Endothelial cell of umbilical vein (primary cell): Measurements from ENCODE around the gene PPP2R5D. TPM values are rescaled to one million over a fixed set of nuclear protein-coding genes. Genes with fewer than 3 reads are reported as not detected.

Experiments used
- BruUV-seq: library from RNA; stranded (reverse); fragments of 400-500 nt; replicated peaks from 2 replicates; lab custom pipeline; 2021; lab: Mats Ljungman, UMichigan
- CTCF ChIA-PET: fragments of 300-600, 350-600 bp; sonication (Branson Sonifier 250); formaldehyde crosslinking; loops from one replicate; lab custom pipeline; 2021; ENCODE audit warnings: antibody characterized with exemption, inconsistent platforms; lab: Charles Lee
- POLR2A ChIA-PET: fragments of 300-600, 350-600 bp; sonication (Branson Sonifier 250); formaldehyde crosslinking; loops from one replicate; lab custom pipeline; 2021; ENCODE audit warnings: antibody characterized with exemption, inconsistent platforms; lab: Charles Lee
- DNase-seq: peaks from one replicate; pipeline ENCODE4 v3.0.0-alpha.2; 2011; ENCODE audit warnings: low read depth, low spot score
- FAIRE-seq: peaks from 2 replicates; lab custom pipeline; 2011; peaks lifted over from hg19 to GRCh38; lab: Jason Lieb, UNC
- H2AFZ ChIP-seq: 2 replicates; pipeline ENCODE4 v1.6.0; 2012; ENCODE audit warnings: low read depth, low read length, control low read depth, inconsistent platforms
- H3K27ac ChIP-seq: 2 replicates; pipeline ENCODE4 v1.5.1; 2011; ENCODE audit warnings: low read depth, mild to moderate bottlenecking, control low read depth, low read length, moderate library complexity; ENCODE audit not compliant: insufficient read depth
- H3K27me3 ChIP-seq, 2 experiments: 2 replicates each; pipeline versions ENCODE4 v1.6.0 to v1.6.1; 2011; ENCODE audit warnings: low read length in 2 of 2, mixed read lengths in 1 of 2; ENCODE audit not compliant: control insufficient read depth in 2 of 2, insufficient read depth in 2 of 2
- H3K36me3 ChIP-seq, 2 experiments: 2 replicates in 1 of 2; 3 replicates in 1 of 2; pipeline ENCODE4 v1.5.1; 2011; ENCODE audit warnings: low read length in 2 of 2, mild to moderate bottlenecking in 1 of 2, moderate library complexity in 1 of 2; ENCODE audit not compliant: control insufficient read depth in 2 of 2, insufficient read depth in 2 of 2; ENCODE audit errors: extremely low read depth in 1 of 2
- H3K4me1 ChIP-seq: 3 replicates; pipeline ENCODE4 v1.5.1; 2011; ENCODE audit warnings: mild to moderate bottlenecking, low read length; ENCODE audit not compliant: control insufficient read depth, insufficient read depth; ENCODE audit errors: extremely low read depth
- H3K4me2 ChIP-seq: 2 replicates; pipeline ENCODE4 v1.6.1; 2011; ENCODE audit warnings: low read length, control low read depth, mixed read lengths; ENCODE audit not compliant: insufficient read depth
- H3K4me3 ChIP-seq, 3 experiments: fragments of 200-600 bp in 1 of 3; sonication (generic), shearing (Covaris generic) in 1 of 3; replicated peaks in 1 of 3; 2 replicates each; pipeline ENCODE4 v1.5.1; 2011 to 2016; ENCODE audit warnings: control low read depth in 3 of 3, low read length in 3 of 3, mild to moderate bottlenecking in 2 of 3, inconsistent platforms in 1 of 3, low read depth in 1 of 3, moderate library complexity in 1 of 3; ENCODE audit not compliant: insufficient read depth in 1 of 3
- H3K79me2 ChIP-seq: 2 replicates; pipeline ENCODE4 v1.6.0; 2012; ENCODE audit warnings: low read length, inconsistent platforms; ENCODE audit not compliant: control insufficient read depth, insufficient read depth
- H3K9ac ChIP-seq: replicated peaks from 2 replicates; pipeline ENCODE3; 2011; ENCODE audit warnings: low read length, control low read depth; ENCODE audit not compliant: insufficient read depth; ENCODE audit errors: extremely low read depth
- H3K9me1 ChIP-seq: replicated peaks from 3 replicates; pipeline ENCODE4 v1.6.0; 2011; ENCODE audit warnings: mild to moderate bottlenecking, low read length; ENCODE audit not compliant: control insufficient read depth, insufficient read depth; ENCODE audit errors: extremely low read depth
- H3K9me3 ChIP-seq: replicated peaks from 2 replicates; pipeline ENCODE4 v1.5.1; 2012; ENCODE audit warnings: low read length, inconsistent platforms; ENCODE audit not compliant: control insufficient read depth, insufficient read depth
- H4K20me1 ChIP-seq: replicated peaks from 2 replicates; pipeline ENCODE3; 2011; ENCODE audit warnings: mild to moderate bottlenecking, low read length; ENCODE audit not compliant: control insufficient read depth, insufficient read depth; ENCODE audit errors: extremely low read depth
- CTCF ChIP-seq, 2 donors: IDR thresholded peaks; 1 replicate in 1 of 2; 2 replicates in 1 of 2; pipeline ENCODE4 v1.5.1; 2011; ENCODE audit warnings: low read length in 2 of 2, mild to moderate bottlenecking in 2 of 2, moderate library complexity in 2 of 2, control low read depth in 1 of 2, inconsistent platforms in 1 of 2, low read depth in 1 of 2; ENCODE audit not compliant: insufficient read depth in 1 of 2; ENCODE audit errors: extremely low read depth in 1 of 2
- EZH2 ChIP-seq: IDR thresholded peaks from 2 replicates; pipeline ENCODE4 v1.6.1; 2012; ENCODE audit warnings: borderline replicate concordance, low read depth, mild to moderate bottlenecking, moderate library complexity, low read length, inconsistent platforms; ENCODE audit not compliant: severe bottlenecking
- FOS ChIP-seq: IDR thresholded peaks from 2 replicates; pipeline ENCODE4 v1.6.1; 2011; ENCODE audit warnings: mild to moderate bottlenecking, low read length, moderate library complexity, borderline replicate concordance; ENCODE audit not compliant: insufficient read depth
- GATA2 ChIP-seq: IDR thresholded peaks from 2 replicates; pipeline ENCODE4 v1.7.0; 2011; ENCODE audit warnings: low read depth, mild to moderate bottlenecking, moderate library complexity, mixed read lengths, low read length; ENCODE audit not compliant: insufficient read length, insufficient read depth
- JUN ChIP-seq: IDR thresholded peaks from 2 replicates; pipeline ENCODE4 v1.6.1; 2011; ENCODE audit warnings: borderline replicate concordance, low read depth; ENCODE audit not compliant: insufficient read length, insufficient read depth
- MAX ChIP-seq: IDR thresholded peaks from 2 replicates; pipeline ENCODE4 v1.6.1; 2011; ENCODE audit not compliant: insufficient read depth, insufficient read length
- MYC ChIP-seq: IDR thresholded peaks from one replicate; pipeline ENCODE4 v1.6.1; 2011; ENCODE audit warnings: mild to moderate bottlenecking, low read depth, low read length
- POLR2A ChIP-seq: IDR thresholded peaks from 2 replicates; pipeline ENCODE4 v1.6.1; 2012; ENCODE audit warnings: low read depth, mild to moderate bottlenecking, control low read depth, low read length
- POLR2AphosphoS5 ChIP-seq: IDR thresholded peaks from 2 replicates; pipeline ENCODE4 v1.6.1; 2012; ENCODE audit warnings: low read depth, mild to moderate bottlenecking, control low read depth, low read length, moderate library complexity; ENCODE audit not compliant: insufficient read depth
- dilution Hi-C: fragments of 300-500 bp; cut with MboI; formaldehyde crosslinking; loops from one replicate; pipeline ENCODE4 v1.15.0; 2019; ENCODE audit warnings: low sequenced_read_pairs; ENCODE audit not compliant: extremely low pct_ligation_motif_present
- intact Hi-C: fragments of 100-400 bp; cut with micrococcal nuclease; formaldehyde crosslinking; loops from one replicate; pipeline ENCODE4 v1.10.0; 2022
- polyA plus RNA-seq, 4 experiments: library from polyadenylated mRNA; depleted of rRNA in 3 of 4; stranded (reverse) in 3 of 4; unstranded in 1 of 4; fragments of >200 nt; gene quantifications; 2 replicates each; pipeline versions ENCODE4 v1.2.1 to v1.2.3, GENCODE V29; 2011 to 2012; ENCODE audit warnings: missing spikeins in 1 of 4
- total RNA-seq: library from RNA; stranded (reverse); gene quantifications from 2 replicates; pipeline ENCODE4 v1.2.3, GENCODE V29; 2021

PPP2R5D gene
- total and polyA plus RNA-seq, 2 donors (not counting 3 experiments of a cell fraction or from before 2014, with no cell fraction given), result 45.5 to 60.2 TPM

GRCh38 chr6:42993445-42993844 lies 9.1 kb downstream of the PPP2R5D start:
- ChIA-PET CTCF (no interaction called here), POLR2A (interaction anchor here (0.6 kb wide), 1 partner anchor 225 kb away, joined by 3 read pairs; no protein-coding TSS in a partner anchor)
- Histone ChIP-seq H3K36me3 (peaks cover 0 to 10% of the 10 kb centered on the region in 2 experiments), H3K9me3 (no peaks in the 10 kb centered on the region), H3K4me2 (no peak overlapping the region), H3K27ac (no peak overlapping the region), H3K4me1 (peaks cover 5% of the 10 kb centered on the region), H4K20me1 (no peaks in the 10 kb centered on the region), H3K79me2 (no peaks in the 10 kb centered on the region), H3K4me3 (no peak overlapping the region), H3K27me3 (no peaks in the 10 kb centered on the region), H3K9me1 (no peaks in the 10 kb centered on the region), H3K9ac (no peak overlapping the region), H2AFZ (no peak overlapping the region)
- intact Hi-C loops, result no loop called here
- dilution Hi-C loops, result no loop called here
- no peak for DNase-seq
- TF ChIP-seq CTCF (IDR thresholded peaks at IDR 0.05; ENCODE audit: extremely low read depth in 1 of 2, insufficient read depth in 1 of 2, low read depth in 1 of 2, low read length in 2 of 2), result no peak
- TF ChIP-seq MYC, result no peak
- no peak for TF ChIP-seq FOS
- no peak for TF ChIP-seq MAX
- TF ChIP-seq POLR2AphosphoS5, result no peak
- TF ChIP-seq EZH2, result no peak
- TF ChIP-seq JUN, result no peak
- TF ChIP-seq GATA2, result no peak
- TF ChIP-seq POLR2A, result no peak
- no peak for FAIRE-seq
- no TSS peak for BruUV-seq
